CD4-positive, alpha-beta T cell treated with Interleukin-2 at 100 ng/mL for 4 hours (primary cell): Measurements from ENCODE around the gene HSPA1L.
A peak's percentile ranks its signal among the peaks of the same experiment; 100 is the strongest.
"Not testable (repeated sequence)": the region's sequence is repeated elsewhere in the genome, so short reads cannot be mapped to it uniquely, and the experiment has no call there.

ENCODE experiments used
- DNase-seq: peaks from one replicate; pipeline ENCODE4 v3.0.0-alpha.2; 2020; ENCODE audit warnings: low spot score

The HSPA1L gene

DNA sequence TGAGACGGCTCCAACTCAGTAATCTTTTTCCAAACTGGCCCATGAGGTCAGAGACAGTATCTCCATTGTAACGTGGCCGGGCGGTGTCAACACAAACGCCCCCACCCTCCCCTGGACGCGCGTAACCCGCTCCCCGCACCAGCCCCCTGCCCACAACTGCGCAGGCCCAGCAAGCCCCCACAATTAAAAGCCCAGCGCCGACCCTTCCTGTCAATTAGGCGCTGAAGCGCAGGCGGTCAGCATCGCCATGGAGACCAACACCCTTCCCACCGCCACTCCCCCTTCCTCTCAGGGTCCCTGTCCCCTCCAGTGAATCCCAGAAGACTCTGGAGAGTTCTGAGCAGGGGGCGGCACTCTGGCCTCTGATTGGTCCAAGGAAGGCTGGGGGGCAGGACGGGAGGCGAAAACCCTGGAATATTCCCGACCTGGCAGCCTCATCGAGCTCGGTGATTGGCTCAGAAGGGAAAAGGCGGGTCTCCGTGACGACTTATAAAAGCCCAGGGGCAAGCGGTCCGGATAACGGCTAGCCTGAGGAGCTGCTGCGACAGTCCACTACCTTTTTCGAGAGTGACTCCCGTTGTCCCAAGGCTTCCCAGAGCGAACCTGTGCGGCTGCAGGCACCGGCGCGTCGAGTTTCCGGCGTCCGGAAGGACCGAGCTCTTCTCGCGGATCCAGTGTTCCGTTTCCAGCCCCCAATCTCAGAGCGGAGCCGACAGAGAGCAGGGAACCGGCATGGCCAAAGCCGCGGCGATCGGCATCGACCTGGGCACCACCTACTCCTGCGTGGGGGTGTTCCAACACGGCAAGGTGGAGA, at the start of gene HSPA1L, which contains the start of gene HSPA1A:
TSS of gene HSPA1L (minus strand) at position 259 of the 814 bp plus-strand sequence. CDS start 3,311 bp downstream, outside the sequence.
TSS of gene HSPA1A (plus strand) at position 519 of the 814 bp plus-strand sequence. CDS start at position 733, 214 bp downstream.
- DNase-seq, result peak; percentile 84

DNA sequence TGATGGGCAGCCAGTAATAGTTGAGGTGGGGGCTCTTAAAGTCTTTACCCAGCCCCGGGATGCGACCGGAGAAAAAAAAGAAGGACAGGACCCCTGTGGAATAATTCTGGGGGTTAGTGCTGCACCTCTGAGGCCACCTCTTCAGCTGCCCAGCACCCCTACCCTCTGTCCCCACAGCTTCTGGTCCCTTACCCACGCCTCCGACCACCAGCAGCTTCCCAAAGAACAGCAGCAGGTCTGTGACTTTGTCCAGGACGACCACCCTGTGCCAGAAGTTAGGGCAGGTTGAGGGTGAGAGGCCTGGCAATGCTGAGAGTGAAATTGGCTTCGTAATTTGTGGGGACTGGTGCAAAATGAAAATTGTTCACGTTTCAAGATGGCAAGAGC, 49.7 kb upstream of the HSPA1L start:
- no peak for DNase-seq

DNA sequence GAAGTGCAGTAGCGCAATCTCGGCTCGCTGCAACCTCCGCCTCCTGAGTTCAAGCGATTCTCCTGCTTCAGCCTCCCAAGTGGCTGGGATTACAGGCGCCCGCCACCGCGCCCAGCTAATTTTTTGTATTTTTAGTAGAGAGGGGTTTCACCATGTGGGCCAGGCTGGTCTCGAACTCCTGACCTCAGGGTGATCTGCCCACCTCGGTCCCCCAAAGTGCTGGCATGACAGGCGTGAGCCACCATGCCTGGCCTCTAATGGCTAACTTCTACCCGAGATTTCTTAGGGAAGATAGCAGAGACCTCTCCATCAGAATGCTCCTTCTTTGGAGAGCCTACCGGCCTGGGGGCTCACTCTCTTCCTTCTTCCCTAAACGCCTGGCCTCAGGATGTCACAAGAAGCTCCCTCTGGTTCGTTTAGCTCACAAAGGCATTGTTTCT, 49.1 kb upstream of the HSPA1L start:
- not testable (repeated sequence) for DNase-seq

DNA sequence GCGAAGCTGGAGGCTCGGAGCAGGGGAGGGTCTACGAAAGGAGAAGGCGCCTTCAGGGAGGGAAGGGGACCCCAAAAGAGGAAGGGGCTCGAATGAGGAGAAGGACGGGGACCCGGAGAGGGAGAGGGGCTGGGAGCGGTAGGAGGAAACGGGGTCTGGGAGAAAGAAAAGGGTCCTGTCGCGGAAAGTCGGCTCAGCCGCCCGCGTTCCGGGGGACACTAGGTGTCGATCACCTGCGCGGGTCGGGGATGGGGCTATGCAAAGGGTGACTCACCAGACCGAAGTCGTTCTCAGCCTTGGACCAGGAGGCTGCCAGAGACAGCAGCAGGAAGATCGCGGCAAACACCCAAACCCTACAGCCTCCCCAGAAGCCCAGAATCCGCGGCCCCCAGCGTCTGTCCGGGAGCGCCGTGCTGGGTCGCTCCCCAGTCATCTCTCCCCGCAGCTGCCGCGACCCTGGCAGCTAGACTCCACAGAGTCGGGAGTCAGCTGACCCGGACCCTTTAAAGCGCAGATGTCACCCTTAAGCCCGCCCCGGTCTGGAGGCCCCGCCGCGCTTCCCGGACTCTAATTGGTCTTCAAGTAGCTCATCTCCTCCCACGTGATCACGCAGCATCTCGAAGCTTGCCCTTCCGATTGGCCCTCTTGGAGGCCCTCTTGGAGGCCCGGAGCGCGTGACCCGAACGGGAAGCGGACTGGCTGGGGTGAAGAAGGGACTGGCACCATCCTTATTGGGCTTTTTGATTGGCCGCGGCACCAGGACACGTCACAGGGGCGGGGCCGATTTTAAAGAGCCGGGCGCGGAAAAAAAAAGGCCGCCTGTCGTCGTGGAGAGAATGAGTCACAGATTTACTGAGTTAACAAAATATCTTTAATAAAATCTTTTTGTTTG, 47.5 kb upstream of the HSPA1L start, which contains the start of gene NEU1:
TSS of gene NEU1 (minus strand) at position 478 of the 892 bp plus-strand sequence. CDS start at position 433, 45 bp downstream.
- peak; percentile 100 for DNase-seq

DNA sequence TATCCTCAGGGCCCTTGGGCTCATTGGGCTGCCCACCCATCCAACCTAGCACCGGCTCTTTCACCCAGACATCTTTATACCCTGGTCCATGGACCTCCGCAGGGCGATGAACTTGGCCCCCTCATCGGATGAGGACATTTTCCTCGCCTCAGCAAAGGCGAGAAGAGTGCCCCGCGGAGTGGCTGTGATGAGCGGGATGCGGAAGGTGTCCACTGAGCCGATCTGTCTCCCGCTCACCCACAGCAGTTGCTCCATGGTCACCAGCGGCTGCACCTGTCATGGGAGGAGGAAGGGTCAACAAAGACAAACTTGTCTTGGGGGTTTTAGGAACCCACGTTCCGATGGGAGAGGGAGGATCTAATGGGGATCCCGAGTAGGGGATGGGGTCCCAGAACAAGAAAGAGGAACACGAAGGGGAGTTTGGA, 46.8 kb upstream of the HSPA1L start:
- DNase-seq, result no peak

DNA sequence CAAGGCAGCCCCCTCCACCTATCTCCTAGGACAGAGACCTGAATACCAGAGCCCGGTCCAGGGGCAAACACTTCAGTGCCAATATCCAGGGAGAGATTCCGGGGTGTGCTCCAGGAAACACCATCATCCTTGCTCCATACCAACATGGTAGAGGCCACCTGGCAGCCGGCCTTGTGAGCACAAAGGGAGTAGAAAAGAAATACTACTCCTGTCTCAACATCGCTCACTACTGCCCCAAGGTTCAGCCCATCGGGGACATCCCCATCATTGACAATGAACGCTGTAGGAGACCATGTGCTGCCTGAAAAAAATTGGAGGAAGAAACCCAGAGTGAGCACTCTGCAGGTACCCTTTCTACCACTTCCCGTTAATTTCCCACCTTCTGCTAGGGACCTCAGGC, 46.1 kb upstream of the HSPA1L start:
- DNase-seq, result no peak

DNA sequence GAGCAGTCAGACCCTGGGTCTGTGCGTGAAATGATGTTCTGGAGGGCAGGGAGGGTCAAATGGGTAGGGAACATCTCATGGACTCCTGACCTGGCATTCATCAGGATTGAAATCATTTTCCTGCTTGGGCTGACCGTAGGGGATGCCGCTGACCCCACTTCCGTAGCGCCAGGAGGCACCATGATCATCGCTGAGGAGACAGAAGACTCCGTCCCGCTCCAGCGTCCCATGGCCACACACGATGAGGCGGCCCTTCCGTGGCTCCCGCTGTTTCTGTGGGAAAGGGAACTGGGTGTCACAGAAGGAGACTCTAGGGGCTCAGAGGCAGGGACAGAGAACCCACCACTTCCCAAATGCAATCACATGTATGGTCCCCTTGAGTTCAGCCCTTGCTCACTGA, 45.3 kb upstream of the HSPA1L start:
- DNase-seq, result no peak

DNA sequence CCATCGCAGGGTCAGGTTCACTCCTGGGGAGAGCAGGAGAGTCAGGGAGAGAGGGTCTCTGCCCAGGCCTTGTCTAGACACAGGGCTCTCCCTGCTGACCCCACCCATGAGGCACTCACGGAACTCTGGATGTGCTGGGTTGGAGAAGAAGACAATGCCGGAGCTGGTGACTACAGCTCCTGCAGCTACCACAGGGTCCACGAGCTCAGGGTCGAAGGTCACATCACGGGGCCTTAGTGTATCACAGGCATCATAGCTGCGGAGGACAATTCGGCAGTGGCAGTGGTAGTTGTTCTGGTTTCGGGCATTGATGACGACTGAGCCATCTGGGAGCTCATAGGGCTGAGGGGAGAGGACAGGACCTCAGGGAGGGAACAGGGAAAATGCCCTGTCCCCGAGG, 44.8 kb upstream of the HSPA1L start:
- DNase-seq, result no peak

DNA sequence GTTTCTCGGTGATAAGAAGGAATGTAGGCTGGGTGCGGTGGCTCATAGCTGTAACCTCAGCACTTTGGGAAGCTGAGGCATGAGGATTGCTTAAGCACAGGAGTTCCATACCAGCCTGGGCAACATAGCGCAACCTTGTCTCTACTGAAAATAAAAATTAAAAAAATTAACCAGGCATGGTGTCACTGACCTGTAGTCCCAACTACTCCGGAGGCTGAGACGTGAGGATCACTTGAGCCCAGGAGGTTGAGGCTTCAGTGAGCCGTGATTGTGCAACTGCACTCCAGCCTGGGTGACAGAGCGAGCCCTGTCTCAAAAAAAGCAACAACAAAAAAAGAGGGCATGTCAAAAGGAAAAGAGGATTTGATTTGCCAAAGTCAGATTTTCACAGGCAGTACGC, 43.6 kb upstream of the HSPA1L start:
- no peak for DNase-seq

DNA sequence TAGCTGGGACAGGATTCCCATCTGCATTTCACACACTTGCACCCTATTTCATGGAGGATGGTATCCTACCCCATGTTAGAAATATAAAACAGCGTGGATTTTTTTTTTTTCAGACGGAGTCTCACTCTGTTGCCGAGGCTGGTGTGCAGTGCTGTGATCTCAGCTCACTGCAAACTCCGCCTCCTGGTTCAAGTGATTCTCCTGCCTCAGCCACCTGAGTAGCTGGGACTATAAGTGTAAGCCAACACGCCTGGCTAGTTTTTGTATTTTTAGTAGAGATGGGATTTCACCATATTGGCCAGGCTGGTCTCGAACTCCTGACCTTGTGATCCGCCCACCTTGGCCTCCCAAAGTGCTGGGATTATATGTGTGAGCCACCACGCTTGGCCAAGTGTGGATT, 42.7 kb upstream of the HSPA1L start:
- DNase-seq, result not testable (repeated sequence)

DNA sequence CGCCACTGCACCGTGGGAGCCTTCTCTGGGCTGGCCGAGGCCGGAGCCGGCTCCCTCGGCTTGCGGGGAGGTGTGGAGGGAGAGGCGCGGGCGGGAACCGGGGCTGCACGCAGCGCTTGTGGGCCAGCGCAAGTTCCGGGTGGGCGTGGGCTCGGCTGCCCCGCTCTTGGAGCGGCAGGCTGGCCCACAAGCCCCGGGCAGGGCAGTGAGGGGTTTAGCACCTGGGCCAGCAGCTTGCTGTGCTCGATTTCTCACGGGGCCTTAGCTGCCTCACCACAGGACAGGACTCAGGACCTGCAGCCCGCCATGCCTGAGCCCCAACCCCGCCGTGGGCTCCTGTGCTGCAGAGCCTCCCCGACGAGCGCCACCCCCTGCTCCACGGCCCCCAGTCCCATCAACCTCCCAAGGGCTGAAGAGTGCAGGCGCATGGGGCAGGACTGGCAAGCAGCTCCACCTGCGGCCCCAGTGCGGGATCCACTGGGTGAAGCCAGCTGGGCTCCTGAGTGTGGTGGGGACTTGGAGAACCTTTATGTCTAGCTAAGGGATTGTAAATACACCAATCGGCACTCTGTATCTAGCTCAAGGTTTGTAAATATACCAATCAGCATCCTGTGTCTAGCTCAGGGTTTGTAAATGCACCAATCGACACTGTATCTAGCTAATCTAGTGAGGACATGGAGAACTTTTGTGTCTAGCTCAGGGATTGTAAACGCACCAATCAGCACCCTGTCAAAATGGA, 37.1 kb upstream of the HSPA1L start:
- not testable (repeated sequence) for DNase-seq

DNA sequence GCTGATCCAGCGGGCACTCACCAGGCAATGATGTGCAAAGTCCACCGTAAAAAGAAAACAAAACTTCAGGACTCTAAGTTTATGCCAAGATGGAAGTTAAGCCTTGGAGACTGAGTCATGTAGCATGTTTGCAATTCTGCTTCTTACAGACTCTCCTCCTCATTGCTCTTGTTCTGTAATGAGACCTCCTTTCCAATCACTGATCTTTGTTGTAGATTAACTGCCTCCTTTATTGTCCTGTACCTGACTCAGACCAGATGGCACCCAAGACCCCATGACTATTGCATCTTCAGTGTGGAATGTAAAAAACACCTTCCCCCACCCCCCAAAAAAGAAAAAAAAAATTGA, 36.4 kb upstream of the HSPA1L start:
- DNase-seq, result no peak

DNA sequence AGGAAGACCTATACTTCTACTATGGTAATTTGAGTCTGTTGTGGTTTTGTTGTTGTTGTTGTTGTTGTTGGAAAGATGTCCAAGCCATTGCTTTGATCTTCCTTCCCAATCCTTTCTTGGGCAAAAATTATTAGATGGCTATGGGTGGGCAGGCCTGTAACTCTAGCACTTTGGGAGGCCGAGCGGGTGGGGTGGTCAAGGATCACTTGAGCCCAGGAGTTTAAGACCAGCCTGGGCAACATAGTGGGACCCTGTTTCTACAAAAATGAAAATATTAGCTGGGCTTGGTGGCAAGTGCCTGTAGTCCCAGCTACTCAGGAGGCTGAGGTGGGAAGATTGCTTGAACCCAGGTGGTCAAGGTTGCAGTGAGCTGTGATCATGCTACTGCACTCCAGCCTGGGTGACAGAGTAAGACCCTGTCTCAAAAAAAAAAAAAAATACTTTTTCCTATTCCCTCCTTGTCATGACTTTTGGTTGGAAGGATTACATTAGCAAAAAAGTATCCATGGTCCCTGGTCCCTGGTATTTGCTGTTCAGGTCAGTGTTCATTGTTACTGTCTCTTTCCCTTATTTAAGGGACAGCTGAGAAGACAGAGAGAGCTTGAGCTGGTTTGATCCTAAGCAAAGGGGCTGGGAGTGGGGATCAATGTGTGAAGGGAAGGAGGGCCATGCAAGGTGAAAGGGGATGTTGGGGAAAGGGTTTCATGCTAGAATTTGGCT, 35.8 kb upstream of the HSPA1L start:
- DNase-seq, result no peak

DNA sequence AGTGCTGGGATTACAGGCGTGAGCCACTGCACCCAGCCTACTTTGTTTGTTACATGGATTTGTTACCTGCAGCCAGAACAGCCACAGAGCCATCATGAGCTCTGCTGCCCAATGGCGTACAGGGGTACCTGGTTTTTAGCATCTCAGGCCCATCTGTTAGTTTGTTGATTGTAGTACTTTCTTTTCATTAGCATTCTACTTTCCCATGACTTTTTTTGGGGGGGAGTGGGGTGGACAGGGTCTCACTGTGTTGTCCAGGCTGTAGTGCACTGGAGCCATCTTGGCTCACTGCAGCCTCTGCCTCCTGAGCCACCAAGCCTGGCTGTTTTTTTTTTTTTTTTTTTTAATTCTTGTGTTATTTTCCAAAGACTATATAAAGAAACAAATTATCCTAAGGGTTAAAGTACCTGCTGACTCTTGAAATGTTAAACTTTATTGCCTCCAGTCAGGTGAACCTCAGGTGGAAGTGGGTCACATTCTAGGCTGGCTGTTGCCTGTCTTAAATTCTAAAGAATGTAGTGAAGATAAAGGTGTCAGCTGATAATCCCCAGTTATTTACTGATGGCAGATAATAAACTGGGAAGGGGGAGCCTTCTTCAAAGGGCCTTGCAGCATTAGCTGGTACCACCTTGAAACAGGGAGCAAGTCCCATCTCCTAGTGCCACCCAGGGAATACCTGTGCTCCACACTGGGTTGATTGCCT, 32.3 kb upstream of the HSPA1L start:
- DNase-seq, result no peak

DNA sequence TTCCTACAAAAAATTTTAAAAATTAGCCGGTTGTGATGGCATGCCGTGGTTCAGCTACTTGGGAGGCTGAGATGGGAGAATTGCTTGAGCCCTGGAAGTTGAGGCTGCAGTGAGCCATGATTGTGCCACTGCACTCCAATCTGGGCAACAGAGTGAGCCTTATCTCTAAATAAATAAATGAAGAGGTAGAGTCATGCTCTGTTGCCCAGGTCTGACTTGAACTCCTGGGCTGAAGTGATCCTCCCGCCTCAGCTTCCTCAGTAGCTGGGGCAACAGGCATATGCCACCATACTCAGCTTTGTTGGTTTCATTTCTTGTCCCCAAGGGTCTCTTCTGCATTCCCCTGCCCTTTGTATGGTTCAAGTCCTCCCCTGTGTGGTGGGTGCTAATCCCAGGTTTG, 29.4 kb upstream of the HSPA1L start:
- DNase-seq, result no peak

DNA sequence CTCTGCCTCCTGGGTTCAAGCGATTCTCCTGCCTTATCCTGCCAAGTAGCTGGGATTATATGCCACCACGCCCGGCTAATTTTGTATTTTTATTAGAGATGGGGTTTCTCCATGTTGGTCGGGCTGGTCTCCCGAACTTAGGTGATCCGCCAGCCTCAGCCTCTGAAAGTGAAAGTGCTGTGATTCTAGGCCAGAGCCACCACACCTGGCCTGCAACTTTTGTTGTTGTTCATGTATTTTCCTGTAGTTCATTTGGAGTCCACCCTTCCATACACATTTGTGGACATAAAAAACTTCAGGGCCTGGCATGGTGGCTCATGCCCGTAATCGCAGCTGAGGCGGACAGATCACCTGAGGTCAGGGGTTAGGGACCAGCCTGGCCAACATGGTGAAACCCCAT, 27.0 kb upstream of the HSPA1L start:
- DNase-seq, result no peak

DNA sequence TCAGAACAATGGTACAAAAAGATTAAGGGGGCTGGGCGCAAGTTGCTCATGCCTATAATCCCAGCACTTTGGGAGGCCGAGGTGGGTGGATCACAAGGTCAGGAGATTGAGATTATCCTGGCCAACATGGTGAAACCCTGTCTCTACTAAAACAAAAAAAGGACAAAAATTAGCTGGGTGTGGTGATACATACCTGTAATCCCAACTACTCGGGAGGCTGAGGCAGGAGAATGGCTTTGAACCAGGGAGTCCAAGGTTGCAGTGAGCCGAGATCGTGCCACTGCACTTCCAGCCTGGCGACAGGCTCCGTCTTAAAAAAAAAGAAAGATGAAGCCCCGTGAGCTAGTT, 24.7 kb upstream of the HSPA1L start:
- not testable (repeated sequence) for DNase-seq

DNA sequence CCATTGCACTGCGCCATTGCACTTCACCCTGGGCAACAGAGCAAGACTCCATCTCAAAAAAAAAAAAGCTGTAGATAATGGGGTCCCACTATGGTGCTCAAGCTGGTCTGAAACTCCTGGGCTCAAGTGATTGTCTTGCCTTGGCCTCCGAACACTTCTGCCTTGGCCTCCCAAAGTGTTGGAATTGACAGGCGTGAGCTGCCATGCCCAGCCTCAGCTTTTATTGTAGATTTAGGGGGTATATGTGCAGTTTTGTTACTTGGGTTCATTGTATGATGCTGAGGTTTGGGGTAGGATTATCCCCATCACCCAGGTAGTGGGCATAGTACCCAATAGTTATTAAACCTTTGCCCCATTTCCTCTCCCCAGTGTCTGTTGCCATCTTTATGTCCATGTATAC, 23.9 kb upstream of the HSPA1L start:
- DNase-seq, result no peak

DNA sequence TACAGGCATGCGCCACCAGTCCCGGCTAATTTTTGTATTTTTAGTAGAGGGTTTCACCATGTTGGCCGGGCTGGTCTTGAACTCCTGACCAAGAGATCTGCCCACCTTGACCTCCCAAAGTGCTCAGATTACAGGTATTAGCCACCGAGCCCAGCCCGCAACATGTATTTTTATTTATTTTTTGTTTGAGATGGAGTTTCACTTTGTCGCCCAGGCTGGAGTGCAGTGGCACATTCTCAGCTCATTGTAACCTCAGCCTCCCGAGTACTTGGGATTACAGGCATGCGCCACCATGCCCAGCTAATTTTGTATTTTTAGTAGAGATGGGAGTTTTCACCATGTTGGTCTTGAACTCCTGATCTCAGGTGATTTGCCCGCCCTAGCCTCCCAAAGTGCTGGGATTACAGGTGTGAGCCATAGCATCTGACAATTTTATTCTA, 23.1 kb upstream of the HSPA1L start:
- not testable (repeated sequence) for DNase-seq

DNA sequence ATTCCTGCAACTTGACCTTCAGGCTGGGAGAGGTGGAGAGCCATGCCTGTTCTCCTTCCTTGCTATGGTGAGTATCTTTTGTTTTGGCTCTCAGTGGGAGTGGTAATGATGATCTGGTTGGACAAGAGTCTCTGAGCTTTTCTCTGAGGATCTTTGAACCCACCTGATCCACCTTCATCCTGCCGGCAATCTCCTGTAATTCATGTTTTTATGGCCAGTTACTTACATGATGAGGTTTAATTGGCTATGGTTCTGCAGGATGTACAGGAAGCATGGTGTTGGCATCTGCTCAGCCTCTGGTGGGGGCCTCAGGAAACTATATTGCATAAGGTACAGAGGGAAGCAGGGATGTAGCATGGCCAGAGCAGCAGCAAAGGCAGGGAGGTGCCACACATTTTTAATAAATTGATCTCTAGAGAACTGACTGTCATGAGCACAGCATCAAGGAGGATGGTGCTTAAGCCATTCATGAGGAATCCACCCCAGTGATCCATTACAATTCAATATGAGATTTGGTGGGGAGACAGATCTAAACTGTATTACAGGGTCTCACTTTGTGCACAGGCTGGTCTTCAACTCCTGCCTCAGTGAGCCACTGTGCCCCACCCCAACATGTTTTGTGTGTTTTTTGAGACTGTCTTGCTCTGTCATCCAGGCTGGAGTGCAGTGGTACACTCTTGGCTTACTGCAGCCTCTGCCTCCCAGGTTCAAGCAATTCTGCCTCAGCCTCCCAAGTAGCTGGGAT, 22.5 kb upstream of the HSPA1L start:
- DNase-seq, result no peak
